GM23338 (cell line): Measurements from ENCODE around the gene WFS1.

ENCODE experiments used
- CTCF ChIP-seq, 2 experiments: fragments of 200-600 bp in 1 of 2; sonication (generic) in 1 of 2; conservative IDR thresholded peaks; 2 replicates each; pipeline versions ENCODE4 v1.5.1 to v1.6.1; 2016 to 2017; ENCODE audit warnings: antibody characterized with exemption in 2 of 2, low read depth in 2 of 2, mild to moderate bottlenecking in 2 of 2, moderate library complexity in 1 of 2
- EZH2 ChIP-seq: fragments of 200-600 bp; sonication (generic); IDR thresholded peaks from one replicate; pipeline ENCODE4 v1.8.0; 2017; ENCODE audit warnings: antibody characterized with exemption, mild to moderate bottlenecking, low read depth; ENCODE audit not compliant: unreplicated experiment
- STAT1 ChIP-seq: IDR thresholded peaks from one replicate; pipeline ENCODE4 v1.6.1; 2016; ENCODE audit warnings: antibody characterized with exemption; ENCODE audit not compliant: unreplicated experiment
- ZNF331 ChIP-seq: fragments of 250-450 bp; sonication (Bioruptor Pico); IDR thresholded peaks from 2 replicates; pipeline ENCODE4 v1.5.0; 2020; ENCODE audit warnings: low read depth, mild to moderate bottlenecking, moderate library complexity

- no peak for TF ChIP-seq EZH2
- TF ChIP-seq ZNF331, result no peak
- no peak for TF ChIP-seq CTCF (conservative IDR thresholded peaks at IDR 0.05; ENCODE audit: low read depth in 2 of 2)
- no peak for TF ChIP-seq STAT1
Measured at GRCh38 chr4:6279582-6280289, 10.1 kb downstream of the WFS1 start.
